Right atrium auricular region (tissue), 2 donors: ENCODE results near the gene KRT72. TPM values are rescaled to one million over a fixed set of nuclear protein-coding genes. Genes with fewer than 3 reads are reported as not detected.

Source experiments
- DNase-seq: peaks from one replicate; pipeline ENCODE4 v3.0.0-alpha.2; 2019; ENCODE audit warnings: low spot score
- H3K27ac ChIP-seq, 2 donors: fragments of 200-600 bp; sonication (generic); 1 replicate in 1 of 2; 2 replicates in 1 of 2; pipeline ENCODE4 v1.5.1; 2016 to 2019
- H3K27me3 ChIP-seq, 2 donors: fragments of 200-600 bp; sonication (generic); one replicate each; pipeline versions ENCODE4 v1.5.1 to v1.6.0; 2017 to 2019
- H3K36me3 ChIP-seq: fragments of 200-600 bp; sonication (generic); one replicate; pipeline ENCODE4 v1.5.1; 2016
- H3K4me1 ChIP-seq, 2 donors: fragments of 200-600 bp; sonication (generic); one replicate each; pipeline versions ENCODE4 v1.5.1 to v1.6.0; 2017 to 2019
- H3K4me3 ChIP-seq, 2 donors: fragments of 200-600 bp; sonication (generic); 1 replicate in 1 of 2; 2 replicates in 1 of 2; pipeline ENCODE4 v1.5.1; 2017 to 2019; ENCODE audit warnings: mild to moderate bottlenecking in 1 of 2, moderate library complexity in 1 of 2
- H3K9me3 ChIP-seq, 2 donors: fragments of 200-600 bp; sonication (generic); one replicate each; pipeline ENCODE4 v1.5.1; 2019
- CTCF ChIP-seq, 2 donors: fragments of 200-600 bp; sonication (generic); IDR thresholded peaks; one replicate each; pipeline ENCODE4 v1.5.1; 2019; ENCODE audit warnings: antibody characterized with exemption in 2 of 2
- total RNA-seq, 2 donors: library from RNA; depleted of rRNA; stranded (reverse); fragments of >200 nt; gene quantifications; one replicate each; pipeline ENCODE4 v1.1.0, GENCODE V29; 2016

Gene KRT72
- total RNA-seq, 2 donors from 2014 or later, result not detected

GRCh38 chr12:52641468-52641867 is 40.2 kb upstream of the KRT72 start:
- Histone ChIP-seq H3K27ac (no peak overlapping the region), H3K4me3 (no peak overlapping the region), H3K9me3 (no peaks in the 10 kb centered on the region), H3K36me3 (no peaks in the 10 kb centered on the region), H3K27me3 (no peaks in the 10 kb centered on the region), H3K4me1 (no peaks in the 10 kb centered on the region)
- peak; percentile 23 for DNase-seq
- TF ChIP-seq CTCF (IDR thresholded peaks at IDR 0.05), result no peak

GRCh38 chr12:52637299-52637698 is 36.0 kb upstream of the KRT72 start:
- no peaks in the 10 kb centered on the region for H3K27me3 ChIP-seq
- no peaks in the 10 kb centered on the region for H3K36me3 ChIP-seq
- no peaks in the 10 kb centered on the region for H3K4me1 ChIP-seq
- DNase-seq, result no peak
- TF ChIP-seq CTCF (IDR thresholded peaks at IDR 0.05), result no peak
- H3K27ac ChIP-seq, result no peak overlapping the region
- no peaks in the 10 kb centered on the region for H3K9me3 ChIP-seq
- no peak overlapping the region for H3K4me3 ChIP-seq

GRCh38 chr12:52636592-52637258 is 35.5 kb upstream of the KRT72 start:
- Histone ChIP-seq H3K27ac (no peak overlapping the region), H3K4me3 (no peak overlapping the region), H3K4me1 (no peaks in the 10 kb centered on the region), H3K9me3 (no peaks in the 10 kb centered on the region), H3K36me3 (no peaks in the 10 kb centered on the region), H3K27me3 (no peaks in the 10 kb centered on the region)
- peak; percentile 30 for DNase-seq
- TF ChIP-seq CTCF (IDR thresholded peaks at IDR 0.05), result no peak

- no peak overlapping the region for H3K4me3 ChIP-seq
- no peak overlapping the region for H3K27ac ChIP-seq
- no peak for TF ChIP-seq CTCF (IDR thresholded peaks at IDR 0.05)
- no peaks in the 10 kb centered on the region for H3K9me3 ChIP-seq
- H3K4me1 ChIP-seq, result no peaks in the 10 kb centered on the region
- H3K36me3 ChIP-seq, result no peaks in the 10 kb centered on the region
- DNase-seq, result peak; percentile 26
- no peaks in the 10 kb centered on the region for H3K27me3 ChIP-seq
Observed at GRCh38 chr12:52636189-52636588, 34.9 kb upstream of the KRT72 start.

- Histone ChIP-seq H3K4me1 (no peaks in the 10 kb centered on the region), H3K9me3 (no peaks in the 10 kb centered on the region), H3K36me3 (no peaks in the 10 kb centered on the region), H3K27ac (no peak overlapping the region), H3K27me3 (no peaks in the 10 kb centered on the region), H3K4me3 (no peak overlapping the region)
- peak; percentile 57 for DNase-seq
- no peak for TF ChIP-seq CTCF (IDR thresholded peaks at IDR 0.05)
Observed at GRCh38 chr12:52634266-52635056, 33.2 kb upstream of the KRT72 start.
